GM13976 (cell line): ENCODE measurements around the gene RLF.

Experiments
- DNase-seq: peaks from one replicate; pipeline ENCODE4 v3.0.0; 2012; ENCODE audit warnings: low spot score
- in situ Hi-C: fragments of 300-500 bp; cut with MboI; formaldehyde crosslinking; loops from one replicate; pipeline ENCODE4 v1.12.0; 2022; ENCODE audit warnings: low sequenced_read_pairs, mixed read lengths, inconsistent platforms; ENCODE audit not compliant: unreplicated experiment
- TF ChIP-seq, protein P1 (sequence below): IDR thresholded peaks from 2 replicates; pipeline ENCODE4 v1.5.1; 2012; ENCODE audit warnings: borderline replicate concordance, mild to moderate bottlenecking; ENCODE audit not compliant: insufficient read depth; ENCODE audit errors: extremely low read depth, missing control alignments, control extremely low read depth

RLF gene

GRCh38 chr1:40248412-40248811 is 87.2 kb downstream of the RLF start:
- in situ Hi-C loops = no loop called here
- TF ChIP-seq, protein P1, sequence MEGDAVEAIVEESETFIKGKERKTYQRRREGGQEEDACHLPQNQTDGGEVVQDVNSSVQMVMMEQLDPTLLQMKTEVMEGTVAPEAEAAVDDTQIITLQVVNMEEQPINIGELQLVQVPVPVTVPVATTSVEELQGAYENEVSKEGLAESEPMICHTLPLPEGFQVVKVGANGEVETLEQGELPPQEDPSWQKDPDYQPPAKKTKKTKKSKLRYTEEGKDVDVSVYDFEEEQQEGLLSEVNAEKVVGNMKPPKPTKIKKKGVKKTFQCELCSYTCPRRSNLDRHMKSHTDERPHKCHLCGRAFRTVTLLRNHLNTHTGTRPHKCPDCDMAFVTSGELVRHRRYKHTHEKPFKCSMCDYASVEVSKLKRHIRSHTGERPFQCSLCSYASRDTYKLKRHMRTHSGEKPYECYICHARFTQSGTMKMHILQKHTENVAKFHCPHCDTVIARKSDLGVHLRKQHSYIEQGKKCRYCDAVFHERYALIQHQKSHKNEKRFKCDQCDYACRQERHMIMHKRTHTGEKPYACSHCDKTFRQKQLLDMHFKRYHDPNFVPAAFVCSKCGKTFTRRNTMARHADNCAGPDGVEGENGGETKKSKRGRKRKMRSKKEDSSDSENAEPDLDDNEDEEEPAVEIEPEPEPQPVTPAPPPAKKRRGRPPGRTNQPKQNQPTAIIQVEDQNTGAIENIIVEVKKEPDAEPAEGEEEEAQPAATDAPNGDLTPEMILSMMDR = no peak
- DNase-seq = no peak

- TF ChIP-seq, protein P1 = no peak
- DNase-seq = no peak
- in situ Hi-C loops = no loop called here
Observed at GRCh38 chr1:40251456-40251855, 90.3 kb downstream of the RLF start.

GRCh38 chr1:40252601-40253000 is 91.4 kb downstream of the RLF start:
- TF ChIP-seq, protein P1 = no peak
- DNase-seq = no peak
- in situ Hi-C loops = no loop called here

DNA sequence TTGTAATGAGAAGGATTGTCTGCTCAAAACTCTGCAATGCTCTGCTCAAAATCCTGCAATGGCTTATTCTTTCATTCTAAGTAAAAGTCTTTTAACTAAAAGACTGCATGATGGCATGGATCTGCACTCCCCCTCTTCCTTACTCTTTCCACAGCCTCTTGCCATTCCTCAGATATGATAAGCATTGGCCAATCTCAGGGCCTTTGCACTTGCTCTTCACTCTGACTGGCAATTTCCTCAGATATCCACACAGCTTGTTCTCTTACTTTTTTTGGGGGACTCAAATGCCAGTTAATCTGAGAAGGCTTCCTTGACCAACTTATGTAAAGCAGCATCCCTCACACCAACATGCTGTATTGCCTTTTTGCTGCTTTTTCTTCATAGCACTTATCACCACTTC is 94.0 kb downstream of the RLF start:
- TF ChIP-seq, protein P1 = no peak
- in situ Hi-C loops = no loop called here
- DNase-seq = no peak

GRCh38 chr1:40256401-40257084 is 95.4 kb downstream of the RLF start:
- TF ChIP-seq, protein P1 = no peak
- in situ Hi-C loops = no loop called here
- DNase-seq = no peak

DNA sequence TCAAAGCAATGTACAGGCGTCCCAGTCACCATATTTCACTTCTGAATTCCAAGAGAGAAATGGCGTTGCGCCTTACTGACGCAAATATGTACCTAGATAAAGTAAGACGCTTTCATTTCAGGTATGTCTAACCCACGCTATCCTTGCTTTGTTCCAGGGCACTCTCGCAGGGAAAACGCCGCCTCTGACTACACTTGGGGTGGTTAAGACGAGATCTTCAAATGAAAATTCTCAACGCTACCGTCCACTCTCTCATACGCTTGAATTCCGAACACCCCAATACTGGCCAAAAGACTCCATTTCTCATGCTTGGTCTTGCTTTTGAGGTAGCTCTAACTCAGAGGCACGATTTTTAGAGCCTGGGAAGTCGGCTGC is 96.1 kb downstream of the RLF start:
- TF ChIP-seq, protein P1 = no peak
- in situ Hi-C loops = no loop called here
- DNase-seq = no peak
